GM12873 (cell line): Measurements from ENCODE around the gene URB2.

Experiments used
- CTCF ChIP-seq: IDR thresholded peaks from 2 replicates; pipeline ENCODE4 v1.5.1; 2012; ENCODE audit warnings: low read depth, mild to moderate bottlenecking, moderate library complexity, low read length, control low read depth; ENCODE audit not compliant: insufficient read depth; ENCODE audit errors: missing control alignments

The URB2 gene

GRCh38 chr1:229651546-229651945 is 25.5 kb downstream of the URB2 start:
- no peak for TF ChIP-seq CTCF

- TF ChIP-seq CTCF = no peak
Observed at GRCh38 chr1:229653420-229653819, 27.4 kb downstream of the URB2 start.

DNA sequence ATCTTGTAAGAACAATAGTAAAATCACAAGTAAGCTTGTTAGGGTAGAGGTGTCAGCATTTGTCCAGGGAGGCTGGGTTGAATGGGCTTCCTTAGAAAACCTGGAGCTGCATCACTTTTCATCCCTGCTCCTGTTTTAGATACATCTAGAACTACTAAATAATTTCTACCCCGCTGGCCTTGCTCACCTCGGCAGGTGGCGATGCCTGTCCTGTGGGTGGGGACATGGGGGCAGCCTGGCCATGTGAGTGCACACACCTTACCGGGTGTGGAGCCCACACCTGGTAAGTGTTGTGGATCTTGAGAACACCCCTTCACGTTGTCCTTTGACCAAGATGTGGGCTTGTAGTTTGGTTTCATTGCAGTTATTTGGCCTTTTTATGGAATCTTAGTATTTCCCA is 29.7 kb downstream of the URB2 start:
- TF ChIP-seq CTCF = no peak

GRCh38 chr1:229657993-229658755 is 32.1 kb downstream of the URB2 start:
- no peak for TF ChIP-seq CTCF

GRCh38 chr1:229661022-229661877 is 35.2 kb downstream of the URB2 start:
- peak; percentile 95 for TF ChIP-seq CTCF

- TF ChIP-seq CTCF = no peak
Observed at GRCh38 chr1:229661897-229662296, 35.9 kb downstream of the URB2 start.

DNA sequence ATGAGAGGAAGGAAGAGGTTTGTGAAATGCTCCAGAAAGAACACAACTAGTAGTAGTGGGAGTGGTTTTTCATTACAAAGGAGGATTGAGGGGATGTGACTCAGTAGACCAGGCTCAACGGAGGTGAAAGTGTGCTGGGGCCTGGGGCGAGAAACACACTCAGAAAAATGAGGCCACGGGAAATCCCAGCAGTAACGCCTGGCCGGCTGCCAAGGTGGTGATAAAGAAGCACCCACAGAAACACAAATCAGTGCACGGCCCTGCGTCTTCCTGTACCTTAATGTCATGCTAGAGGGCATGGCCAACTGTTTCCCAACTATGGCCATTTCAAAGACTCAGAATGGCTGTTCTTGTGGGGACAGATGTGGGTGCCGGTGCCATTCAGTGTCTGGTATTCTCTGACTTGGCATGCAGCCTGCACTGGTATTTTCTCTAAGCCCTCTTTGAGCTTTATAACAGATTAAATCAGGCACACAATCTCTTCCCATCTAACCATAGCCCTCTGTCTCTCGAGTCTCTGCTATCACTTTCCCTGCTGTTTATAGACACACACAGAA is 38.2 kb downstream of the URB2 start:
- TF ChIP-seq CTCF = no peak
